ENCODE measurements around the gene SLC20A1. TPM values are rescaled to one million over a fixed set of nuclear protein-coding genes. Genes with fewer than 3 reads are reported as not detected.

SLC20A1 gene
- total and polyA plus RNA-seq, 2 of the 4 experiments (the other 2 are of a cell fraction) = 93.6 to 94.1 TPM

DNA sequence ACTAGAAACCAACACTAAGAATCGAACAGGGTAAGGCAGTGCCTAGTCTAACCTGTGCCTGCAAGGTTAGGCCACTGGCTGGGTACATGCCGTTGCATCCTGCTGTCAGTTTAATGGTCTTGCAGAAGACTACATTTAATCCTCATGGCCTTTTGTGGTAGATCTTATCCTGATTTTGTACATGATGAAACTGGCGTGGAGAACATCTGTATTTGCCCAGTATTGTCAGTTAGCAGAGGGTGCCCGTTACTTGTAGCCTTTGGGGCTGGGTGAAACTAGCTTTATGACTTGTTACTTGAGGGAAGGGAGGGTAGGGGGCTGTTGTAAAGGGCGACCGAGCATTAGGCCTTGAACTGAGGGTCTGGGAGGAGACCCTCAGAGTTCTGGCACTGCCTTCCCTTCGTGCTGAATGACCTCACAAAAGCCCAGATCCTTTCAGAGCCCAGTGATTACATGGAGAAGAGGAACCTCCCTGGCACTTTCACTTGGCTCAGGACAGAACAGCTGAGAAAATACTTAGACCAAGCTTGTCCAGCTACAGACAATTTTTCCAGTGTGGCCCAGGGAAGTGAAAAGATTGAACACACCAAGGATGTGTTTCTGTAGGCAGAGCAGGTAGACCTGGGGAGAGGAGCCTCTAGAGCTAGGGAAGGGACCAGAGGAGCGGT is 19.5 kb downstream of the SLC20A1 start:
- dilution Hi-C loops (cut with HindIII; ENCODE audit: low sequenced_read_pairs, unreplicated experiment) = no loop called here
- DNase-seq (no peak), ATAC-seq (ENCODE audit: low read depth) (no peak)
- Histone ChIP-seq H3K56ac (ENCODE audit: extremely low read depth, insufficient read depth, low read length) (no peak overlapping the region), H3K18ac (ENCODE audit: low read depth, low read length) (no peak overlapping the region), H2BK20ac (ENCODE audit: low read depth, low read length) (no peak overlapping the region), H3K9me3 (ENCODE audit: control insufficient read depth, insufficient read depth, low read length) (no peaks in the 10 kb centered on the region), H3K14ac (replicated peaks; ENCODE audit: low read depth, low read length) (no peak overlapping the region), H3K4me3 (ENCODE audit: insufficient read depth, low read depth, low read length) (no peak overlapping the region), H3K79me1 (ENCODE audit: low read depth in 1 of 2, low read length in 2 of 2) (peaks cover 7 to 24% of the 10 kb centered on the region in 2 experiments; a peak in 2 of 4 replicates), H3K4ac (ENCODE audit: low read depth, low read length) (no peak overlapping the region), H3K27me3 (ENCODE audit: control insufficient read depth, insufficient read depth, low read length) (no peaks in the 10 kb centered on the region), H2AK5ac (ENCODE audit: low read depth, low read length) (no peak overlapping the region), H4K91ac (ENCODE audit: insufficient read depth, low read depth, low read length) (no peak overlapping the region), H4K8ac (ENCODE audit: low read depth in 2 of 2, low read length in 2 of 2) (no peak overlapping the region), H4K20me1 (ENCODE audit: insufficient read depth, low read length) (peaks cover 11% of the 10 kb centered on the region), H3K4me1 (ENCODE audit: control insufficient read depth, insufficient read depth, low read length) (0 out of 2 replicates have a peak, but pooled peaks cover 2% of the 10 kb centered on the region), H2BK120ac (ENCODE audit: low read depth, low read length) (no peak overlapping the region), H3K36me3 (ENCODE audit: control insufficient read depth, insufficient read depth, low read length) (peaks cover 26% of the 10 kb centered on the region), H4K5ac (ENCODE audit: low read depth, low read length) (no peak overlapping the region), H2AFZ (replicated peaks; ENCODE audit: low read length, poor library complexity) (no peak overlapping the region), H3K23ac (ENCODE audit: low read depth, low read length) (no peak overlapping the region), H3K9ac (ENCODE audit: low read depth, low read length) (no peak overlapping the region), H2AK9ac (replicated peaks; ENCODE audit: low read depth, low read length, poor library complexity) (no peak overlapping the region), H3K4me2 (ENCODE audit: low read depth, low read length) (no peak overlapping the region), H2BK15ac (ENCODE audit: low read depth, low read length) (no peak overlapping the region), H3K27ac (ENCODE audit: insufficient read depth, low read length) (no peak overlapping the region), H2BK5ac (ENCODE audit: low read depth, low read length, poor library complexity, severe bottlenecking) (no peak overlapping the region), H3K9me1 (ENCODE audit: insufficient read depth, low read length) (0 out of 2 replicates have a peak, but pooled peaks cover 6% of the 10 kb centered on the region)
- intact Hi-C loops (cut with micrococcal nuclease) = no loop called here
- in situ Hi-C loops (cut with MboI; ENCODE audit: low sequenced_read_pairs) = no loop called here
- WGBS, 2 experiments (ENCODE audit: extremely low coverage in 2 of 2, insufficient read length in 1 of 2) = 93% methylated on average over 3 of the region's 8 CpGs; no CpG with 5 or more reads in 1 of the 2 experiments
- ChIA-PET CTCF (interaction anchor here (1.2 kb wide), 1 partner anchor 62 kb away, joined by 4 read pairs; no protein-coding TSS in a partner anchor), POLR2A (ENCODE audit: unreplicated experiment) (no interaction called here)
- TF ChIP-seq RCOR1 (IDR thresholded peaks at IDR 0.05; ENCODE audit: insufficient replicate concordance, low read length) (no peak), RAD21 (IDR thresholded peaks at IDR 0.05; ENCODE audit: low read length) (no peak), POLR2A (IDR thresholded peaks at IDR 0.05; ENCODE audit: low read depth, low read length) (no peak; the same call in 1 of the 2 replicates), RFX5 (IDR thresholded peaks at IDR 0.05; ENCODE audit: low read depth, low read length) (no peak), FOS (IDR thresholded peaks at IDR 0.05; ENCODE audit: low read depth, low read length) (no peak), NFE2L2 (IDR thresholded peaks at IDR 0.05; ENCODE audit: low read depth, low read length) (no peak), CHD1 (IDR thresholded peaks at IDR 0.05; ENCODE audit: low read depth, low read length) (no peak), MAZ (IDR thresholded peaks at IDR 0.05; ENCODE audit: borderline replicate concordance, low read depth, low read length) (no peak)
- TF ChIP-seq, protein P1, sequence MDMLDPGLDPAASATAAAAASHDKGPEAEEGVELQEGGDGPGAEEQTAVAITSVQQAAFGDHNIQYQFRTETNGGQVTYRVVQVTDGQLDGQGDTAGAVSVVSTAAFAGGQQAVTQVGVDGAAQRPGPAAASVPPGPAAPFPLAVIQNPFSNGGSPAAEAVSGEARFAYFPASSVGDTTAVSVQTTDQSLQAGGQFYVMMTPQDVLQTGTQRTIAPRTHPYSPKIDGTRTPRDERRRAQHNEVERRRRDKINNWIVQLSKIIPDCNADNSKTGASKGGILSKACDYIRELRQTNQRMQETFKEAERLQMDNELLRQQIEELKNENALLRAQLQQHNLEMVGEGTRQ (IDR thresholded peaks at IDR 0.05; ENCODE audit: low read depth, low read length) = no peak
- TF ChIP-seq, protein P2, sequence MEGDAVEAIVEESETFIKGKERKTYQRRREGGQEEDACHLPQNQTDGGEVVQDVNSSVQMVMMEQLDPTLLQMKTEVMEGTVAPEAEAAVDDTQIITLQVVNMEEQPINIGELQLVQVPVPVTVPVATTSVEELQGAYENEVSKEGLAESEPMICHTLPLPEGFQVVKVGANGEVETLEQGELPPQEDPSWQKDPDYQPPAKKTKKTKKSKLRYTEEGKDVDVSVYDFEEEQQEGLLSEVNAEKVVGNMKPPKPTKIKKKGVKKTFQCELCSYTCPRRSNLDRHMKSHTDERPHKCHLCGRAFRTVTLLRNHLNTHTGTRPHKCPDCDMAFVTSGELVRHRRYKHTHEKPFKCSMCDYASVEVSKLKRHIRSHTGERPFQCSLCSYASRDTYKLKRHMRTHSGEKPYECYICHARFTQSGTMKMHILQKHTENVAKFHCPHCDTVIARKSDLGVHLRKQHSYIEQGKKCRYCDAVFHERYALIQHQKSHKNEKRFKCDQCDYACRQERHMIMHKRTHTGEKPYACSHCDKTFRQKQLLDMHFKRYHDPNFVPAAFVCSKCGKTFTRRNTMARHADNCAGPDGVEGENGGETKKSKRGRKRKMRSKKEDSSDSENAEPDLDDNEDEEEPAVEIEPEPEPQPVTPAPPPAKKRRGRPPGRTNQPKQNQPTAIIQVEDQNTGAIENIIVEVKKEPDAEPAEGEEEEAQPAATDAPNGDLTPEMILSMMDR (conservative IDR thresholded peaks at IDR 0.05; ENCODE audit: low read depth, low read length) = no peak
- no TSS peak for BruUV-seq (replicated peaks)
